ENCODE measurements around the gene MDK.

MDK gene

DNA sequence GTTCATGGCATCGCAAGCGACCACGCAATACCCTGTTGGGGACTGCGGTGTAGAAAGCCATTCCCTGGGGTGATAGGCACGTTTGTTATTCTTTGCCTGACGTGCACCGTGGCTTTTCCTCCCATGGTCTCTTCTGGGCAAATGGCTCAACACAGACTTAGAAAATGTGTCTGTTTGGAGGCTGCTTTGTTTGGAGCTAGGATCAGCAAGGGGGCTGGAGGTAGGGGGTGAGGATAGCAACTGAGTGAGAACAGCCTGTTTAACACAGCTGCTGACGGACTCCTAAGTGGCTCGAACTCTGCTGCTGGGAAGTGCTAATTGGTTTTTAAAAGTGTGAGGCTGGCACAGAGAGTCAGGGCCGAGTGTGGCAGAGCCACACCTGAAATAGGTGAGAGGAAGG lies 26.2 kb downstream of the MDK start:
- H3K27me3 ChIP-seq (replicated peaks) = no peaks in the 10 kb centered on the region
- H3K36me3 ChIP-seq (replicated peaks) = peaks cover 26% of the 10 kb centered on the region
- no peak overlapping the region for H3K27ac ChIP-seq
- in situ Hi-C loops (cut with HindIII; ENCODE audit: low pct_ligation_motif_present, low sequenced_read_pairs) = no loop called here
- TF ChIP-seq, protein P1, sequence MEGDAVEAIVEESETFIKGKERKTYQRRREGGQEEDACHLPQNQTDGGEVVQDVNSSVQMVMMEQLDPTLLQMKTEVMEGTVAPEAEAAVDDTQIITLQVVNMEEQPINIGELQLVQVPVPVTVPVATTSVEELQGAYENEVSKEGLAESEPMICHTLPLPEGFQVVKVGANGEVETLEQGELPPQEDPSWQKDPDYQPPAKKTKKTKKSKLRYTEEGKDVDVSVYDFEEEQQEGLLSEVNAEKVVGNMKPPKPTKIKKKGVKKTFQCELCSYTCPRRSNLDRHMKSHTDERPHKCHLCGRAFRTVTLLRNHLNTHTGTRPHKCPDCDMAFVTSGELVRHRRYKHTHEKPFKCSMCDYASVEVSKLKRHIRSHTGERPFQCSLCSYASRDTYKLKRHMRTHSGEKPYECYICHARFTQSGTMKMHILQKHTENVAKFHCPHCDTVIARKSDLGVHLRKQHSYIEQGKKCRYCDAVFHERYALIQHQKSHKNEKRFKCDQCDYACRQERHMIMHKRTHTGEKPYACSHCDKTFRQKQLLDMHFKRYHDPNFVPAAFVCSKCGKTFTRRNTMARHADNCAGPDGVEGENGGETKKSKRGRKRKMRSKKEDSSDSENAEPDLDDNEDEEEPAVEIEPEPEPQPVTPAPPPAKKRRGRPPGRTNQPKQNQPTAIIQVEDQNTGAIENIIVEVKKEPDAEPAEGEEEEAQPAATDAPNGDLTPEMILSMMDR (IDR thresholded peaks at IDR 0.05; ENCODE audit: low read depth, low read length, missing control alignments) = no peak
- no peak for DNase-seq
- no peak overlapping the region for H3K4me3 ChIP-seq (ENCODE audit: low read depth, low read length)

DNA sequence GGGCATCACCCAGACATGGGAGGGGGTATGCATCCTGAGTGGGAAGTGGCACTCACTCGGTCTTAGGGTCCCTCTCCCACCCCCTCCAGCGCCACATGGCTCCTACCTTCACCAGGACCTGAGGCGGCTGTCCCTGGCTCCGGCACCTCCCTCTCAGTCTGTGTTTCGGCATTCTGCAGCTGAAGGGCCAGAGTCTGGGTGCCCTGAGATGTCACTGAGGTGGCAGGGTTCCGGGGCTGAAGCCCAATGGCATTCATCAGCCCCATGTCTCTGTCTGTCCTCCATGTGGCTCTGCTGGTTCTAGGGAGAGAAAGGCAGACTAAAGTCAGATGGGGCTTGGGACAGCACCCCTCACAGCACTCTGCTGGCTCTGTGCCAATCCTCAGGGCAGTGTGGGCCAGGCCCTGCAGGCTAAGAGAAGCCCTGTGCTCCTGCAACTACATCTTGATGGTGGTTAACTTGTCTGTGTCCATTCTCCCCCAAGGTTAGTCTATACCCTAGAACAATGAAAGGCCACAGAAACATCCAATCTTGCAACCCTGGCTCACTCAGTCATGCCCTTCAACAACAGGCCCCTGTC lies 27.0 kb downstream of the MDK start:
- TF ChIP-seq, protein P1 (IDR thresholded peaks at IDR 0.05; ENCODE audit: low read depth, low read length, missing control alignments) = no peak
- peaks cover 26% of the 10 kb centered on the region for H3K36me3 ChIP-seq (replicated peaks)
- H3K4me3 ChIP-seq (ENCODE audit: low read depth, low read length) = no peak overlapping the region
- no peak for DNase-seq
- H3K27me3 ChIP-seq (replicated peaks) = no peaks in the 10 kb centered on the region
- in situ Hi-C loops (cut with HindIII; ENCODE audit: low pct_ligation_motif_present, low sequenced_read_pairs) = no loop called here
- H3K27ac ChIP-seq = no peak overlapping the region

DNA sequence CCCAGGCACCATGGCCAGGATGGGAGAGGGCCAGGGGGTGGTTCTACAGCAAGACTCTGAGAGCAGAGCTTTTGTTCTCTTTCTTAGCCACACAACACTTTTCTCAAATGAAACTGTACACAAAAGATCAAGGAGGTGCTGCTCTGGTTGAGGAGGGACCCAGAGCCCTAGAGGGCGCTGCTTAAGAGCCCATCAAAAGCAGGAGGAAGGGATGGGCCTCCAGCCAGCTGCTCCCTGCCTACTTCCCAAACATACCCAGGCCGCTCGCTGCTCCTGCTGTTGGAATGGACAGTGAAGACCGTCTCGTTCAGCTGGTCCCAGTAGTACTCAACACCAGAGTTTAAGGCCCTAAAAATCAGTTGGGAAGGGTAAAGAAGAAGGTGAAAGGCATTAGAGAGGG lies 28.6 kb downstream of the MDK start:
- H3K4me3 ChIP-seq (ENCODE audit: low read depth, low read length) = no peak overlapping the region
- H3K27ac ChIP-seq = no peak overlapping the region
- in situ Hi-C loops (cut with HindIII; ENCODE audit: low pct_ligation_motif_present, low sequenced_read_pairs) = no loop called here
- TF ChIP-seq, protein P1 (IDR thresholded peaks at IDR 0.05; ENCODE audit: low read depth, low read length, missing control alignments) = peak; percentile 52
- no peaks in the 10 kb centered on the region for H3K27me3 ChIP-seq (replicated peaks)
- H3K36me3 ChIP-seq (replicated peaks) = peaks cover 29% of the 10 kb centered on the region
- DNase-seq = no peak

DNA sequence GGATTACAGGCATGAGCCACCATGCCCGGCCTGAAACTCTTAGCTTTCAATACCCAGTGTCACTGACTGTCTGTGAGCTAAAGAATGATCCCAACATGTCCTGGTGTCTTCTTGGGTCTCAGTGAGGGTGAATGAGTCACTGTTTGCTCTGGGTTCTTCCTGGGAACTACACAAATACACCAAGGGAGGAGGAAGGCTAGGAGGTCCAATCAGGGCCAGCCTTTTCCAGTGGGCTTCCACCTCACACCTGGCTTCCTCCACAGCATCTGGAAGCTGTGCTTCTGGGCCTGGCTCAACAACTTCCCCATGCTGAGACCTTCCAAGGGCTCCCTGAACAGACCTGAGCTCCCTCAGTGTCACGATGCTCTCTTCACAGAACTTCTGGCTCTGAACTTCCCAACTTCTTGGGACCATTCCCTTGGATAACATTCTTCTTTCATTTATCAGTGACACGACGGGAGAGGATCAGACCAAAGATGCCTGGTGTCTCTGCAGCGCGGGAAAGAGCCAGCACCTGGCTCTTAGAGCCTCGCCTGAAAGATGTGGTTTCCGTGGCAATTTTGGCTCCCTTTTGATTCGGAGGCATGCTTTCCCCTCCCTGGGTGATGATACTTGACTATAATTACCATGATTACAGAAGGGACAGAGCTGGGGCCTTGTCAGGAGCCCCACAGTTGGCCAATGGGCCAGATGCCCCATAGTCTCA lies 32.4 kb downstream of the MDK start:
- H3K36me3 ChIP-seq (replicated peaks) = peaks cover 14% of the 10 kb centered on the region
- H3K27ac ChIP-seq = no peak overlapping the region
- in situ Hi-C loops (cut with HindIII; ENCODE audit: low pct_ligation_motif_present, low sequenced_read_pairs) = no loop called here
- DNase-seq = no peak
- no peak overlapping the region for H3K4me3 ChIP-seq (ENCODE audit: low read depth, low read length)
- no peaks in the 10 kb centered on the region for H3K27me3 ChIP-seq (replicated peaks)
- TF ChIP-seq, protein P1 (IDR thresholded peaks at IDR 0.05; ENCODE audit: low read depth, low read length, missing control alignments) = no peak

DNA sequence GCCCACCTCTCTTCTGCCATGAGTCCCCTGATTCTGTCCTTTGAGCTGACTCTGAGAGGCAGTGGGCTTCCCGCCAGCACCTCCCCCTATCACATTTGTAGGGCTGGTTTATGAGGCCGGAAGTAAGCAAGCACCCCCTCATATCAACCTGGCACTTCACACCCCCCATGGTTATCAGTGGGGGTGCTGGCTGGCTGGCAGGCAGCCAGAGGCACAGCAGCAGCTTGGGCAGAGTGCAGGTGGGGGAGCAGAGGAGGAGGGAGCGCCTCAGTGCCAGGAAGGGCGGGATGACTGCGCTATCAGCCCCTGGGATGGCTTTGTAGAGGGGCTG lies 33.0 kb downstream of the MDK start:
- in situ Hi-C loops (cut with HindIII; ENCODE audit: low pct_ligation_motif_present, low sequenced_read_pairs) = no loop called here
- TF ChIP-seq, protein P1 (IDR thresholded peaks at IDR 0.05; ENCODE audit: low read depth, low read length, missing control alignments) = no peak
- DNase-seq = no peak
- H3K27ac ChIP-seq = no peak overlapping the region
- no peaks in the 10 kb centered on the region for H3K27me3 ChIP-seq (replicated peaks)
- H3K36me3 ChIP-seq (replicated peaks) = peaks cover 11% of the 10 kb centered on the region
- H3K4me3 ChIP-seq (ENCODE audit: low read depth, low read length) = no peak overlapping the region

DNA sequence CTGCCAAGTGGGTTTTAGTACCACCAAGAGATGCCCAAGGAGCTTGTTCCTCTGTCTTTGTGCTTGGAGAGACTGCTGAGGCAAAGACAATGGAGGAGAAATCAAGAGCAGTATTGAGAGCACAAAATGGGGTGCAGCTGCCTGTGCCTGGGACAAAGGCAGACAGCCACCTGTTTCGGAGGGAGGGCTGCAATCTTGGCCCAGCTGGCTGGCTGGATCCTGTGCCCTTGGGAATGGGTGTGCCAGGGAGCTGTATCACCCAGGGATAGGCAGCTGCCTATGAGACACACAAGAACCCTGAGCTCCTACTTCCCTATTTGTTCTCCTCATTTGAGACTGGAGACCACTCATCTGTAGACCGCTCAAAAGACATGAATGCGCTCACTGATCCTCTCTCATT lies 33.4 kb downstream of the MDK start:
- Histone ChIP-seq H3K27me3 (replicated peaks) (no peaks in the 10 kb centered on the region), H3K4me3 (ENCODE audit: low read depth, low read length) (no peak overlapping the region), H3K27ac (no peak overlapping the region), H3K36me3 (replicated peaks) (peaks cover 7% of the 10 kb centered on the region)
- in situ Hi-C loops (cut with HindIII; ENCODE audit: low pct_ligation_motif_present, low sequenced_read_pairs) = no loop called here
- TF ChIP-seq, protein P1 (IDR thresholded peaks at IDR 0.05; ENCODE audit: low read depth, low read length, missing control alignments) = no peak
- no peak for DNase-seq
